MCF 10A (cell line): ENCODE measurements around the gene CRB2. TPM values are rescaled to one million over a fixed set of nuclear protein-coding genes. Genes with fewer than 3 reads are reported as not detected.

Experiments
- BruUV-seq: library from RNA; stranded (reverse); fragments of 400-500 nt; replicated peaks from 2 replicates; lab custom pipeline; 2021; lab: Mats Ljungman, UMichigan
- CTCF ChIA-PET: fragments of 300-600 bp; sonication (Branson Sonifier 250); formaldehyde crosslinking; extraction: SDS; loops from one replicate; lab custom pipeline; 2021; ENCODE audit warnings: antibody characterized with exemption, inconsistent platforms; lab: Yijun Ruan, JAX
- POLR2A ChIA-PET: fragments of 300-600, 350-650 bp; sonication (Branson Sonifier 250); formaldehyde crosslinking; extraction: SDS; loops from one replicate; lab custom pipeline; 2020; ENCODE audit warnings: antibody characterized with exemption, inconsistent platforms; lab: Yijun Ruan, JAX
- DNase-seq: peaks from one replicate; pipeline ENCODE4 v3.0.0-alpha.2; 2018; ENCODE audit not compliant: unreplicated experiment
- H3K27ac Mint-ChIP-seq: one replicate; pipeline ENCODE4 v1.8.0; 2022; ENCODE audit warnings: mild to moderate bottlenecking, low read depth, mixed read lengths; ENCODE audit not compliant: unreplicated experiment
- H3K27me3 Mint-ChIP-seq: one replicate; pipeline ENCODE4 v1.8.0; 2022; ENCODE audit warnings: mixed read lengths; ENCODE audit not compliant: insufficient read depth, unreplicated experiment
- H3K36me3 Mint-ChIP-seq: one replicate; pipeline ENCODE4 v1.8.0; 2022; ENCODE audit warnings: mild to moderate bottlenecking, moderate library complexity, mixed read lengths; ENCODE audit not compliant: insufficient read depth, unreplicated experiment
- H3K4me1 Mint-ChIP-seq: one replicate; pipeline ENCODE4 v1.8.0; 2022; ENCODE audit warnings: mixed read lengths; ENCODE audit not compliant: insufficient read depth, unreplicated experiment
- H3K4me3 Mint-ChIP-seq: one replicate; pipeline ENCODE4 v1.8.0; 2022; ENCODE audit warnings: mild to moderate bottlenecking, moderate library complexity, mixed read lengths; ENCODE audit not compliant: unreplicated experiment
- H3K9me3 Mint-ChIP-seq: one replicate; pipeline ENCODE4 v1.8.0; 2022; ENCODE audit warnings: mixed read lengths; ENCODE audit not compliant: unreplicated experiment
- intact Hi-C: fragments of 100-400 bp; cut with micrococcal nuclease; formaldehyde crosslinking; loops from 2 replicates; pipeline ENCODE4 v1.14.1; 2022
- total RNA-seq: library from RNA; stranded (reverse); gene quantifications from 2 replicates; pipeline ENCODE4 v1.2.3, GENCODE V29; 2022
- TF ChIP-seq, protein P1 (sequence below): fragments of 200-600 bp; IDR thresholded peaks from one replicate; pipeline ENCODE4 v1.8.0; 2022; ENCODE audit warnings: antibody characterized with exemption, mild to moderate bottlenecking; ENCODE audit not compliant: unreplicated experiment

The CRB2 gene
- total RNA-seq, 1 experiment from 2014 or later: not detected

DNA sequence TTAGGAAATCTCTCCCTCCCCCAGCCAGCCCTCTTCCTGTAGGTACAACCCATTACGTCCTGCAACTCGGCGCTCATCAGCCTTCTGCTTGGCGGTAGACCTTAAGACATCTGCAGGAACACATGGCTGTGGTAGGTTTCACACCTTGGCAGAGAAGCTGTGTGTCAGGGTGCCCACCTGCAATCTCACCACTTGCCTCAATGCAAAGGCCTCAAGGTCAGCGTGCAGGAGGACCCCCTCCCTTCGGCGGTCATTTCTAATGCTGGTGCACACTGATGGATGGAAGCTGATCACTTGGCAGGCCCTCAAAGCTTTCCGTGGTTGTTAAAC is 67.3 kb downstream of the CRB2 start:
- no peaks in the 10 kb centered on the region for H3K4me1 Mint-ChIP-seq
- H3K27me3 Mint-ChIP-seq: no peaks in the 10 kb centered on the region
- BruUV-seq: no TSS peak
- no peak overlapping the region for H3K27ac Mint-ChIP-seq
- no peak overlapping the region for H3K4me3 Mint-ChIP-seq
- TF ChIP-seq, protein P1, sequence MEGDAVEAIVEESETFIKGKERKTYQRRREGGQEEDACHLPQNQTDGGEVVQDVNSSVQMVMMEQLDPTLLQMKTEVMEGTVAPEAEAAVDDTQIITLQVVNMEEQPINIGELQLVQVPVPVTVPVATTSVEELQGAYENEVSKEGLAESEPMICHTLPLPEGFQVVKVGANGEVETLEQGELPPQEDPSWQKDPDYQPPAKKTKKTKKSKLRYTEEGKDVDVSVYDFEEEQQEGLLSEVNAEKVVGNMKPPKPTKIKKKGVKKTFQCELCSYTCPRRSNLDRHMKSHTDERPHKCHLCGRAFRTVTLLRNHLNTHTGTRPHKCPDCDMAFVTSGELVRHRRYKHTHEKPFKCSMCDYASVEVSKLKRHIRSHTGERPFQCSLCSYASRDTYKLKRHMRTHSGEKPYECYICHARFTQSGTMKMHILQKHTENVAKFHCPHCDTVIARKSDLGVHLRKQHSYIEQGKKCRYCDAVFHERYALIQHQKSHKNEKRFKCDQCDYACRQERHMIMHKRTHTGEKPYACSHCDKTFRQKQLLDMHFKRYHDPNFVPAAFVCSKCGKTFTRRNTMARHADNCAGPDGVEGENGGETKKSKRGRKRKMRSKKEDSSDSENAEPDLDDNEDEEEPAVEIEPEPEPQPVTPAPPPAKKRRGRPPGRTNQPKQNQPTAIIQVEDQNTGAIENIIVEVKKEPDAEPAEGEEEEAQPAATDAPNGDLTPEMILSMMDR: no peak
- H3K36me3 Mint-ChIP-seq: peaks cover 7% of the 10 kb centered on the region
- no peak for DNase-seq
- intact Hi-C loops: no loop called here
- H3K9me3 Mint-ChIP-seq: no peaks in the 10 kb centered on the region
- ChIA-PET POLR2A (no interaction called here), CTCF (no interaction called here)

DNA sequence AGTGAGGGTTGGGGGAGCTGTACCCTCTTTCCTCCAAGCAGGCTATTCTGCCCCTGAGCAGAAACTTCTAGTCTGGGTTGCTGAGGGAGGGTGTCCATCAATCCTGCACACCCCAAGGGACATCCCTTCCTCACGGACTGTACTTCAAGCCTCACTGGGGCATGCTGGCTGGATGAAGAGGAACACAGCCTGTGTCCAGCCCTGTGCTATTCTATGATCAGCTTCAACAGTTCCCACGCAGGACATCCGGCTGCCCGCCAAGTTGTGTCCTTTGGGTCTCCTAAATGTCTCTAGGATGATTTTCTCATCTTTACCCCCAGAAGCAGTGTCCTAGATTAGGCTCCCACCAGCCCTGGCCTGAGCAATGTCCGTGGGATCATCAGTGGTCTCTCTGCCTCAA is 68.1 kb downstream of the CRB2 start:
- TF ChIP-seq, protein P1: no peak
- ChIA-PET POLR2A (interaction anchor here (1.2 kb wide), 1 partner anchor 10 kb away, joined by 3 read pairs; no protein-coding TSS in a partner anchor), CTCF (interaction anchor here (0.6 kb wide), 1 partner anchor 13 kb away, joined by 3 read pairs; no protein-coding TSS in a partner anchor)
- Mint-ChIP-seq H3K9me3 (no peaks in the 10 kb centered on the region), H3K27ac (no peak overlapping the region), H3K4me1 (no peaks in the 10 kb centered on the region), H3K27me3 (no peaks in the 10 kb centered on the region), H3K36me3 (peaks cover 7% of the 10 kb centered on the region), H3K4me3 (no peak overlapping the region)
- no TSS peak for BruUV-seq
- intact Hi-C loops: no loop called here
- no peak for DNase-seq

DNA sequence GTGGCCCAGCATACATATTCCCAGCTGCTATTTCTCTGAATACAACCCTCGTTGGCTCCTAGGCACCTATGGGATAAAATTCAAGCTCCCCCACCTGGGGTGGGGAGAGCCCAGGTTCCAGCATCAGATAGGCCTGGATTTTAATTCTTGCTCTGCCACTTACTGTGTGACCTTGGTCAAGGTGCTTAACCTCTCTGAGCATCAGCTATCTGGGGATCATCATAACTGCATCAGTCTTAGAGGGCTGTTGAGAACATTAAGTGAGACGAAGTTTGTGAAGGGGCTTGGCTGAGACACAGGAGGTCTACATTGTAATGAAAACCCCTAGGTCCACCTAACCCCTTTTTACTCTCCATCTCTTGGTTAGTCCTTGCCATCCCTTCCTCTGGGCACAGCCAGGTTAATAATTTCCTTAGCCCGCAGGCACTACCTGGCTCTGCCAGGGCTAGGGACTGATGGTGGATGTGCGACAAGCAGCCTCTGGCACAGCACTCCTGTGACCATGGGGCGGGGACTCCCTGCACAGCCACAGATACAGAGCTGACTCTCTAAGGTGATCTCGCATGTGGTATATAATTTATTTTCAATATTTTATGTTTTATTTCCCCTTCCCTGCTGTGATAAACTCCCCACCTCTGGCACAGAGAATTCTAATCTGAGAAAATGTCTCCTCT is 68.7 kb downstream of the CRB2 start:
- ChIA-PET CTCF (interaction anchor here (0.6 kb wide), 1 partner anchor 13 kb away, joined by 3 read pairs; no protein-coding TSS in a partner anchor), POLR2A (interaction anchor here (1.2 kb wide), 1 partner anchor 9 kb away, joined by 3 read pairs; no protein-coding TSS in a partner anchor)
- Mint-ChIP-seq H3K27ac (no peak overlapping the region), H3K36me3 (peaks cover 7% of the 10 kb centered on the region), H3K4me1 (no peaks in the 10 kb centered on the region), H3K27me3 (no peaks in the 10 kb centered on the region), H3K4me3 (no peak overlapping the region), H3K9me3 (no peaks in the 10 kb centered on the region)
- no peak for DNase-seq
- BruUV-seq: no TSS peak
- TF ChIP-seq, protein P1: no peak
- intact Hi-C loops: no loop called here

DNA sequence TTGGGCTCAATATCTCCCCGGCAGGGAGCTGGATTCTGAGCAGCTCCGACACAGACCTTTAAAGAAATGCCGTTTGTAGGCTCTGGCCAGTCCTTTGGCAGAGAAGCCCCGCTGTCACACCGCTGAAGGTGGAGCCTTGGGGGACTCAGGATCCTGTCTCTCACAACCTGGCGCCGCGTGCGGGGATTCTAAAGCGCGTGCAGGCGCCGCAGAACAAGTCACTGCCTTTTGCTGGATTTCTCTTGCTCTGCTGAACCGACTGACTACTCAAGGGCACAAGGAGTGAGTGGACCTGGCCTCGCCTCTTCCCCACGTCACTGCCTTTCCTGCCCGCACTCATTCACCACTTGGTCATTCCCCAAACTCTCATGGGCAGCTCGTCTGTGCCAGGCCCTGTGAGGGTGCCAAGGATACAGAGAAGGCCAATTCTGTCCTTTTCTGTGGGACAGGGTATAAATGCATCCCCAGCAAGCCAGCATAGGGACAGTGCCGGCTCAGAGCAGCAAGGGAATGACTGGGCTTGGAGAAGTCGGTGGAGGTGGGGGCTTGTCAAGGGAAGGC is 69.3 kb downstream of the CRB2 start:
- DNase-seq: no peak
- peaks cover 12% of the 10 kb centered on the region for H3K36me3 Mint-ChIP-seq
- H3K9me3 Mint-ChIP-seq: no peaks in the 10 kb centered on the region
- BruUV-seq: no TSS peak
- intact Hi-C loops: no loop called here
- ChIA-PET CTCF (interaction anchor here (0.9 kb wide), 1 partner anchor 11 kb away, joined by 5 read pairs; no protein-coding TSS in a partner anchor), POLR2A (no interaction called here)
- no peak overlapping the region for H3K4me3 Mint-ChIP-seq
- no peak overlapping the region for H3K27ac Mint-ChIP-seq
- no peaks in the 10 kb centered on the region for H3K27me3 Mint-ChIP-seq
- H3K4me1 Mint-ChIP-seq: no peaks in the 10 kb centered on the region
- TF ChIP-seq, protein P1: no peak
